ENCODE measurements around the gene FPGS.
"Not testable (repeated sequence)": the region's sequence is repeated elsewhere in the genome, so short reads cannot be mapped to it uniquely, and the experiment has no call there.

FPGS gene

DNA sequence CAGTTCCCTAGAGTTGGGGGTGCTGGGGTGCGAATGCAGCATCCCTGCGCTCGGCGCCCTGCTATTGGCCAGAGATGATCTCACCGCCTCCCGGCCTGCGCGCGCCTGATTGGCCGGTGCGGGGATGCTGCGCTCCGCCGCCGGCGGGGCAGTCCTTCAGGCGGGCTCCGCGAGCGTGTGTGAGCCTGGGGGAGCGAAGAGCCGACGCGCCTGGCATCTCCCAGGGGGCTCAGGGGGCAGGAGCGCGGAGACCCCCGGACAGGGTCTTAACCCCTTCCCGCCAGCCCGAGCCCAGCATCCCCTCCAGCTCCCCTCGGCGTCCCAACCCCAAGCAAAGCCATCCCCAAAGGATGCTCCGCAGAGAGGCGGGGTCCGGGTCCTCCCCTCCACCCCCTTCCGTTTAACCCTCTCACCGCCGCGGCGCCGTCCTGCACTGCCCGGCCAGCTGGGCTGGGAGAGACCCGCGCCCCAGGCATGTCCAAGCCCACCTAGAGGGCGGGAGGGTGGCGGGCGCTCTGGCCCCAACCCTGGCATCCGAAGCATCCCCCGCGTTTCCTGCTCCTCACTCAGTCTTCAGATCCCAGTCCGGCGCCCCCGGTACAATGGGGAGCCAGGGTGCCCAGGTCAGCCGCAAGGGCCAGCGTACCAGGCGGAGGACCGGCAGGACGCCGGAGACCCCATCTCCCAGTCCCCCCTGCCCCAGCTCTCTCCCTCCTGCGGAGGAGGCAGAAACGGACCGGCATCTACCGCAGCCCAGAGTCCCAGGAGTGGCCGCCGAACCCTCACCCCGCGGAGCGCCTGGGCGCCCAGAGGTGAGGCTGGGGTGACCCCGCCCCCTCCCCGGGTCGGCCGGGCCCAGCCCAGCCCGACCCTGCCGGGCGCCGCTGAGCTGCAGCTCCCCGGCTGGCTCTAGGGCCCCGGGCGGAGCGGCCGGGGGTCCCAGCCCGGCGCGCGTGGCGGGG is 48.3 kb upstream of the FPGS start:
- Histone ChIP-seq H3K23ac (ENCODE audit: low read length in 2 of 2) (no peak overlapping the region), H2BK120ac (ENCODE audit: low read depth, low read length) (no peak overlapping the region), H3K79me1 (replicated peaks; ENCODE audit: low read length, poor library complexity, severe bottlenecking) (no peaks in the 10 kb centered on the region), H2BK5ac (ENCODE audit: low read depth, low read length, poor library complexity, severe bottlenecking) (no peak overlapping the region), H3K4me1 (ENCODE audit: control insufficient read depth, insufficient read depth, low read depth, low read length) (peaks cover 6% of the 10 kb centered on the region), H2BK15ac (ENCODE audit: low read depth, poor library complexity, severe bottlenecking) (no peak overlapping the region), H3K4me2 (ENCODE audit: low read length, poor library complexity, severe bottlenecking) (no peak overlapping the region), H3K36me3 (ENCODE audit: control insufficient read depth in 1 of 2, insufficient read depth in 2 of 2, low read depth in 1 of 2, low read length in 2 of 2) (peaks cover 0 to under 1% of the 10 kb centered on the region in 2 experiments), H2AK5ac (ENCODE audit: low read length, severe bottlenecking) (no peak overlapping the region), H3K4ac (ENCODE audit: low read depth in 1 of 2, low read length in 2 of 2) (no peak overlapping the region), H3K4me3 (ENCODE audit: insufficient read depth in 1 of 2, low read depth in 1 of 2, low read length in 2 of 2) (no peak overlapping the region), H2AFZ (ENCODE audit: low read depth, low read length) (no peak overlapping the region), H3K9ac (ENCODE audit: low read length) (no peak overlapping the region), H3K27ac (ENCODE audit: low read length, poor library complexity, severe bottlenecking) (no peak overlapping the region), H4K91ac (ENCODE audit: low read length) (no peak overlapping the region), H3K14ac (ENCODE audit: low read length in 2 of 2) (no peak overlapping the region), H3K18ac (ENCODE audit: low read depth in 1 of 2, low read length in 2 of 2) (no peak overlapping the region), H3K9me3 (ENCODE audit: control insufficient read depth, low read length) (no peaks in the 10 kb centered on the region), H4K8ac (ENCODE audit: low read length) (no peak overlapping the region), H3K27me3 (ENCODE audit: control insufficient read depth in 1 of 2, insufficient read depth in 1 of 2, low read length in 2 of 2) (peaks cover 46 to 57% of the 10 kb centered on the region in 2 experiments), H2BK12ac (ENCODE audit: low read length in 2 of 2) (no peak overlapping the region)
- WGBS: 11% methylated on average over 70 of the region's 86 CpGs
- DNase-seq: no peak

DNA sequence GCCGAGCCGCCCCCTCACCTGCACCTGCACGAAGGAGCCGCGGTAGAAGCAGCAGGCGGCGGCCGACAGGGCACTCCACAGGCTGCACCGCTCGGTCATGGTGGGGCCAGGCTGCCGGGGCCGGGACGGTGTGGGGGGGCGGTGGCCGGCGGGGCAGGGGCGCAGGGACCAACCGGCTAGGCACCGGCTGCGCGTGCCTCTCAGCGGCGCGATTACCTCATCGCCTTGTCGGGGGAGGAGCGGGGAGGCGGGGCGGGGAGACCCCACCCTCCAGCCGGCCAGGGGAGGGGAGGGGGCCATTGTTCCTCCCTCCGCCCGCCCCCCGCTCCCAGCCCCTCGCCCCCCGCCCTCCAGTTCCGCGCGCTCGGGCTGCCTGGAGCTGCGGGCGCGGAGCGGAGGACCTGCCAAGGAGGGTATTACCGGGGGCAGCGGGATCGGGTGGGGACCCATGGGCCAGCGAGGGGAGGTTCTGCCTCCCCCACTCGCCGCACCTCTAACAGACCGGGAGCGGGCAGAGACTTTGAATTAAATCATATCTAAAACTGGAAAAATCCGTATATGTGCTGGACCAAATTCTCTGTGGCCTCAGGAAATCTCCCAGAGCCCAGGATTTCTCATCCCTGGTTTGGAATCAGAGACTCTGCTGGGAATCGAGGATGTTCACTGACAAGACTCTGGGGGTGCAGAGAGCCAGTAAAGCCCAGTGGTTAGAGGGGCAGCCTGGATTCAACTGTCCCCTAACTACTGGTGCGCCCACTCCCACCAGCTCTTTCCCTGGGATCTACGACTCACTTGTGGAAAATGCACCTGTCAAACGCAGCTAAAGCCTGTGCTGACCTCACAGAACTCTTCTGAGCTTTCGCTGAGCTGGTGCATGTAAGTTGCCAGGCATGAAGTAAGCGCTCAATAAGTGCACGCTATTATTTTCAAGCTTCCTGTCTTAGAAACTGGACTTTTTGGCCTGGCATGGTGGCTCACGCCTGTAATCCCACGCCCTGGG is 47.3 kb upstream of the FPGS start:
- Histone ChIP-seq H3K4ac (ENCODE audit: low read depth in 1 of 2, low read length in 2 of 2) (no peak overlapping the region), H2BK120ac (ENCODE audit: low read depth, low read length) (no peak overlapping the region), H2AFZ (ENCODE audit: low read depth, low read length) (no peak overlapping the region), H3K4me2 (ENCODE audit: low read length, poor library complexity, severe bottlenecking) (no peak overlapping the region), H3K23ac (ENCODE audit: low read length in 2 of 2) (no peak overlapping the region), H3K27me3 (ENCODE audit: control insufficient read depth in 1 of 2, insufficient read depth in 1 of 2, low read length in 2 of 2) (peaks cover 46 to 57% of the 10 kb centered on the region in 2 experiments), H4K8ac (ENCODE audit: low read length) (no peak overlapping the region), H3K79me1 (replicated peaks; ENCODE audit: low read length, poor library complexity, severe bottlenecking) (no peaks in the 10 kb centered on the region), H2BK5ac (ENCODE audit: low read depth, low read length, poor library complexity, severe bottlenecking) (no peak overlapping the region), H3K4me3 (ENCODE audit: insufficient read depth in 1 of 2, low read depth in 1 of 2, low read length in 2 of 2) (no peak overlapping the region), H4K91ac (ENCODE audit: low read length) (no peak overlapping the region), H2AK5ac (ENCODE audit: low read length, severe bottlenecking) (no peak overlapping the region), H3K27ac (ENCODE audit: low read length, poor library complexity, severe bottlenecking) (no peak overlapping the region), H3K36me3 (ENCODE audit: control insufficient read depth in 1 of 2, insufficient read depth in 2 of 2, low read depth in 1 of 2, low read length in 2 of 2) (no peaks in the 10 kb centered on the region), H3K9me3 (ENCODE audit: control insufficient read depth, low read length) (no peaks in the 10 kb centered on the region), H3K4me1 (ENCODE audit: control insufficient read depth, insufficient read depth, low read depth, low read length) (peaks cover 6% of the 10 kb centered on the region), H3K14ac (ENCODE audit: low read length in 2 of 2) (no peak overlapping the region), H3K18ac (ENCODE audit: low read depth in 1 of 2, low read length in 2 of 2) (no peak overlapping the region), H2BK12ac (ENCODE audit: low read length in 2 of 2) (no peak overlapping the region), H2BK15ac (ENCODE audit: low read depth, poor library complexity, severe bottlenecking) (no peak overlapping the region), H3K9ac (ENCODE audit: low read length) (no peak overlapping the region)
- no peak for DNase-seq
- 16% methylated on average over 30 of the region's 61 CpGs for WGBS

DNA sequence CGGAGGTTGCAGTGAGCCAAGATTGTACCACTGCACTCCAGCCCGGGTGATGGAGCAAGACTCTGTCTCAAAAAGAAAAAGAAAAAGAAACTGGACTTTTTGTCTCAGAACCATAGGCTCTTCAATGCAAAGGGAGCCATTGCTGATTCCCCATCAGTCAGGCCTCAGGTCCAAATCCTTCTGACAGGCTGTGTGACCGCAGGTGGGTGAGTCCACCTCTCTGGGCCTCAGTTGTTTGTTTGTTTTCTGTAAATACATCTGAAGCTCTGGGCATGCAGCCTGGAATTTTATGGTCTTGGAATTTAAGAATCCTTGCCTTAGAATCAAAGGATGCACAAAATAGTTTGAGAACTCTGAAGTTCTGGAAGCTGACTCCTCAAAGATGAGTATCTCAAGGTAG is 46.4 kb upstream of the FPGS start:
- Histone ChIP-seq H3K9ac (ENCODE audit: low read length) (no peak overlapping the region), H4K8ac (ENCODE audit: low read length) (no peak overlapping the region), H3K4me3 (ENCODE audit: insufficient read depth in 1 of 2, low read depth in 1 of 2, low read length in 2 of 2) (no peak overlapping the region), H3K27me3 (ENCODE audit: control insufficient read depth in 1 of 2, insufficient read depth in 1 of 2, low read length in 2 of 2) (peaks cover 53 to 60% of the 10 kb centered on the region in 2 experiments), H2BK15ac (ENCODE audit: low read depth, poor library complexity, severe bottlenecking) (no peak overlapping the region), H2BK120ac (ENCODE audit: low read depth, low read length) (no peak overlapping the region), H3K14ac (ENCODE audit: low read length in 2 of 2) (no peak overlapping the region), H2AFZ (ENCODE audit: low read depth, low read length) (no peak overlapping the region), H4K91ac (ENCODE audit: low read length) (no peak overlapping the region), H2BK5ac (ENCODE audit: low read depth, low read length, poor library complexity, severe bottlenecking) (no peak overlapping the region), H3K4ac (ENCODE audit: low read depth in 1 of 2, low read length in 2 of 2) (no peak overlapping the region), H3K23ac (ENCODE audit: low read length in 2 of 2) (no peak overlapping the region), H3K4me2 (ENCODE audit: low read length, poor library complexity, severe bottlenecking) (no peak overlapping the region), H3K18ac (ENCODE audit: low read depth in 1 of 2, low read length in 2 of 2) (no peak overlapping the region), H3K79me1 (replicated peaks; ENCODE audit: low read length, poor library complexity, severe bottlenecking) (no peaks in the 10 kb centered on the region), H3K36me3 (ENCODE audit: control insufficient read depth in 1 of 2, insufficient read depth in 2 of 2, low read depth in 1 of 2, low read length in 2 of 2) (no peaks in the 10 kb centered on the region), H3K27ac (ENCODE audit: low read length, poor library complexity, severe bottlenecking) (no peak overlapping the region), H2BK12ac (ENCODE audit: low read length in 2 of 2) (no peak overlapping the region), H2AK5ac (ENCODE audit: low read length, severe bottlenecking) (no peak overlapping the region), H3K4me1 (ENCODE audit: control insufficient read depth, insufficient read depth, low read depth, low read length) (peaks cover 6% of the 10 kb centered on the region), H3K9me3 (ENCODE audit: control insufficient read depth, low read length) (no peaks in the 10 kb centered on the region)
- WGBS: 99% methylated on average over 3 of the region's 3 CpGs
- no peak for DNase-seq

DNA sequence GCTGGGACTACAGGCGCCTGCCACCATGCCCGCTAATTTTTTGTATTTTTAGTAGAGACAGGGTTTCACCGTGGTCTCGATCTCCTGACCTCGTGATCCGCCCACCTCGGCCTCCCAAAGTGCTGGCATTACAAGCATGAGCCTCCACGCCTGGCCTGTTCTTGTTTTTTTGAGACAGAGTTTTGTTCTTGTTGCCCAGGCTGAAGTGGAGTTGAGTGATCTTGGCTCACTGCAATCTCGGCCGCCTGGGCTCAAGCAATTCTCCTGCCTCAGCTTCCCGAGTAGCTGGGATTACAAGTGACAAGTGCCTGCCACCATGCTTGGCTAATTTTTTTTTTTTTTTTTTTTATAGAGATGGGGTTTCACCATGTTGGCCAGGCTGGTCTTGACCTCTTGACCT is 45.9 kb upstream of the FPGS start:
- H3K9me3 ChIP-seq (ENCODE audit: control insufficient read depth, low read length); H2AFZ ChIP-seq (ENCODE audit: low read depth, low read length); H3K27ac ChIP-seq (ENCODE audit: low read length, poor library complexity, severe bottlenecking); H2BK120ac ChIP-seq (ENCODE audit: low read depth, low read length); H3K4ac ChIP-seq (ENCODE audit: low read depth in 1 of 2, low read length in 2 of 2); H3K79me1 ChIP-seq (replicated peaks; ENCODE audit: low read length, poor library complexity, severe bottlenecking); H2BK15ac ChIP-seq (ENCODE audit: low read depth, poor library complexity, severe bottlenecking); H2AK5ac ChIP-seq (ENCODE audit: low read length, severe bottlenecking); H4K8ac ChIP-seq (ENCODE audit: low read length); H2BK12ac ChIP-seq (ENCODE audit: low read length in 2 of 2); H3K18ac ChIP-seq (ENCODE audit: low read depth in 1 of 2, low read length in 2 of 2); H3K9ac ChIP-seq (ENCODE audit: low read length); H3K14ac ChIP-seq (ENCODE audit: low read length in 2 of 2); H3K23ac ChIP-seq (ENCODE audit: low read length in 2 of 2); H2BK5ac ChIP-seq (ENCODE audit: low read depth, low read length, poor library complexity, severe bottlenecking); H3K36me3 ChIP-seq (ENCODE audit: control insufficient read depth in 1 of 2, insufficient read depth in 2 of 2, low read depth in 1 of 2, low read length in 2 of 2); H3K4me2 ChIP-seq (ENCODE audit: low read length, poor library complexity, severe bottlenecking); H3K4me1 ChIP-seq (ENCODE audit: control insufficient read depth, insufficient read depth, low read depth, low read length); H3K4me3 ChIP-seq (ENCODE audit: insufficient read depth in 1 of 2, low read depth in 1 of 2, low read length in 2 of 2); H4K91ac ChIP-seq (ENCODE audit: low read length); DNase-seq: not testable (repeated sequence)
- H3K27me3 ChIP-seq (ENCODE audit: control insufficient read depth in 1 of 2, insufficient read depth in 1 of 2, low read length in 2 of 2): peaks cover 54 to 61% of the 10 kb centered on the region in 2 experiments
- WGBS: 76% methylated on average over 11 of the region's 11 CpGs
